B cell (primary cell): ENCODE data around the gene BCAS4.

Experiments used
- CTCF ChIP-seq: fragments of 200-600 bp; IDR thresholded peaks from one replicate; pipeline ENCODE4 v1.8.0; 2022; ENCODE audit warnings: antibody characterized with exemption, mild to moderate bottlenecking
- EZH2 ChIP-seq: IDR thresholded peaks from 2 replicates; pipeline ENCODE4 v1.6.1; 2012; ENCODE audit warnings: borderline replicate concordance, low read depth, mild to moderate bottlenecking, moderate library complexity, low read length; ENCODE audit not compliant: insufficient read depth, poor library complexity, severe bottlenecking

GRCh38 chr20:50909413-50909812 lies 114.6 kb downstream of the BCAS4 start:
- no peak for TF ChIP-seq EZH2
- no peak for TF ChIP-seq CTCF
